CD4-positive, alpha-beta T cell treated with Interleukin-21 for 1 hour (primary cell): ENCODE results near the gene ZFP62.
A peak's percentile ranks its signal among the peaks of the same experiment; 100 is the strongest.

Source experiments
- DNase-seq: peaks from one replicate; pipeline ENCODE4 v3.0.0-alpha.2; 2020

The ZFP62 gene

GRCh38 chr5:180809403-180810209 is 51.5 kb downstream of the ZFP62 start:
- peak; percentile 94 for DNase-seq

GRCh38 chr5:180808461-180809000 is 52.5 kb downstream of the ZFP62 start:
- DNase-seq, result no peak

- no peak for DNase-seq
Measured at GRCh38 chr5:180807654-180808414, 53.2 kb downstream of the ZFP62 start.

- no peak for DNase-seq
Measured at GRCh38 chr5:180807046-180807445, 54.0 kb downstream of the ZFP62 start.

GRCh38 chr5:180806351-180807011 is 54.6 kb downstream of the ZFP62 start:
- DNase-seq, result no peak

GRCh38 chr5:180804129-180804618 is 56.9 kb downstream of the ZFP62 start:
- DNase-seq, result peak; percentile 50

- peak; percentile 89 for DNase-seq
Measured at GRCh38 chr5:180803181-180804128, 57.6 kb downstream of the ZFP62 start.

GRCh38 chr5:180802325-180803180 is 58.5 kb downstream of the ZFP62 start, which contains the start of gene MGAT1:
Gene MGAT1 (minus strand): TSS chr5:180802806. CDS start chr5:180792971, 9,835 bp downstream.
- peak; percentile 72 for DNase-seq

GRCh38 chr5:180801596-180802324 is 59.3 kb downstream of the ZFP62 start:
- no peak for DNase-seq

GRCh38 chr5:180799902-180800801 is 60.9 kb downstream of the ZFP62 start:
- DNase-seq, result no peak

GRCh38 chr5:180799194-180799593 is 61.9 kb downstream of the ZFP62 start:
- DNase-seq, result no peak

- DNase-seq, result no peak
Measured at GRCh38 chr5:180798193-180798592, 62.9 kb downstream of the ZFP62 start.
